B cell (primary cell): ENCODE measurements around the gene CTRL. TPM values are rescaled to one million over a fixed set of nuclear protein-coding genes. Genes with fewer than 3 reads are reported as not detected.

Experiments used
- ATAC-seq: fragments of 200-7000 bp; cut with Tn5 transposase; one replicate; pipeline ENCODE4 v1.10.0; 2021; ENCODE audit warnings: low read depth, mild to moderate bottlenecking, moderate number of reproducible peaks, moderate library complexity
- CTCF ChIA-PET: fragments of 350-600 bp; sonication (Branson Sonifier 250); formaldehyde crosslinking; loops from one replicate; lab custom pipeline; 2021; ENCODE audit warnings: antibody characterized with exemption, inconsistent platforms; lab: Charles Lee
- POLR2A ChIA-PET: fragments of 350-600 bp; sonication (Branson Sonifier 250); formaldehyde crosslinking; loops from one replicate; lab custom pipeline; 2021; ENCODE audit warnings: antibody characterized with exemption; lab: Charles Lee
- DNase-seq: peaks from one replicate; pipeline ENCODE4 v3.0.0; 2013
- H2AFZ ChIP-seq: 2 replicates; pipeline ENCODE4 v1.6.1; 2012; ENCODE audit warnings: mild to moderate bottlenecking, low read depth, low read length; ENCODE audit not compliant: insufficient read depth, poor library complexity, severe bottlenecking
- H3K27ac ChIP-seq, 2 donors: 1 replicate in 1 of 2; 2 replicates in 1 of 2; pipeline ENCODE4 v1.5.1; 2012 to 2013; ENCODE audit warnings: low read length in 2 of 2, mild to moderate bottlenecking in 2 of 2, moderate library complexity in 1 of 2
- H3K27me3 ChIP-seq, 4 experiments: fragments of 200-600 bp in 1 of 4; sonication (generic) in 1 of 4; replicated peaks in 1 of 4; 1 replicate in 2 of 4; 2 replicates in 2 of 4; pipeline versions ENCODE4 v1.6.1 to v1.7.0; 2013 to 2016; ENCODE audit warnings: low read length in 3 of 4, mild to moderate bottlenecking in 2 of 4, mixed read lengths in 1 of 4, moderate library complexity in 1 of 4; ENCODE audit not compliant: insufficient read depth in 4 of 4, control insufficient read depth in 3 of 4; ENCODE audit errors: control extremely low read depth in 1 of 4
- H3K36me3 ChIP-seq, 2 experiments: replicated peaks in 1 of 2; 1 replicate in 1 of 2; 2 replicates in 1 of 2; pipeline versions ENCODE4 v1.6.1 to v1.7.1; 2013; ENCODE audit warnings: low read length in 1 of 2; ENCODE audit not compliant: insufficient read depth in 2 of 2, control insufficient read depth in 1 of 2; ENCODE audit errors: control extremely low read depth in 1 of 2, extremely low read depth in 1 of 2
- H3K4me1 ChIP-seq, 2 donors: fragments of 200-600 bp in 1 of 2; sonication (generic) in 1 of 2; 1 replicate in 1 of 2; 2 replicates in 1 of 2; pipeline versions ENCODE4 v1.5.1 to v1.6.1; 2013 to 2017; ENCODE audit warnings: low read length in 2 of 2; ENCODE audit not compliant: control insufficient read depth in 2 of 2, insufficient read depth in 2 of 2
- H3K4me2 ChIP-seq: replicated peaks from 2 replicates; pipeline ENCODE3; 2012; ENCODE audit warnings: mild to moderate bottlenecking, low read depth, low read length; ENCODE audit not compliant: poor library complexity, severe bottlenecking
- H3K4me3 ChIP-seq, 5 experiments: fragments of 200-600 bp in 1 of 5; sonication (generic) in 1 of 5; 1 replicate in 3 of 5; 2 replicates in 2 of 5; pipeline versions ENCODE4 v1.5.1 to v1.7.0; 2011 to 2016; ENCODE audit warnings: low read length in 4 of 5, mild to moderate bottlenecking in 4 of 5, low read depth in 2 of 5, control low read depth in 1 of 5, moderate library complexity in 1 of 5; ENCODE audit not compliant: insufficient read depth in 1 of 5; ENCODE audit errors: control extremely low read depth in 1 of 5, extremely low read depth in 1 of 5
- H3K79me2 ChIP-seq: fragments of 200-600 bp; sonication (generic); one replicate; pipeline ENCODE4 v1.6.0; 2016; ENCODE audit warnings: low read length; ENCODE audit not compliant: control insufficient read depth, insufficient read depth
- H3K9ac ChIP-seq: fragments of 200-600 bp; sonication (generic); 2 replicates; pipeline ENCODE4 v1.6.1; 2017; ENCODE audit warnings: mild to moderate bottlenecking, low read length, moderate library complexity
- H3K9me3 ChIP-seq, 3 donors: one replicate each; pipeline versions ENCODE4 v1.6.1 to v1.7.1; 2013; ENCODE audit warnings: low read length in 2 of 3; ENCODE audit not compliant: control insufficient read depth in 2 of 3, insufficient read depth in 1 of 3; ENCODE audit errors: control extremely low read depth in 1 of 3
- H4K20me1 ChIP-seq: 2 replicates; pipeline ENCODE4 v1.6.0; 2012; ENCODE audit warnings: mild to moderate bottlenecking, low read length; ENCODE audit not compliant: insufficient read depth, control insufficient read depth, poor library complexity, severe bottlenecking
- H3K27ac Mint-ChIP-seq: one replicate; pipeline ENCODE4 v1.8.0; 2021; ENCODE audit warnings: mixed read lengths
- H3K27me3 Mint-ChIP-seq: one replicate; pipeline ENCODE4 v1.8.0; 2021; ENCODE audit warnings: mixed read lengths
- H3K4me1 Mint-ChIP-seq: one replicate; pipeline ENCODE4 v1.8.0; 2021; ENCODE audit warnings: mixed read lengths
- H3K4me3 Mint-ChIP-seq: one replicate; pipeline ENCODE4 v1.8.0; 2021; ENCODE audit warnings: mixed read lengths
- H3K9me3 Mint-ChIP-seq: one replicate; pipeline ENCODE4 v1.8.0; 2022; ENCODE audit warnings: mixed read lengths; ENCODE audit not compliant: insufficient read depth
- EZH2 ChIP-seq: IDR thresholded peaks from 2 replicates; pipeline ENCODE4 v1.6.1; 2012; ENCODE audit warnings: borderline replicate concordance, low read depth, mild to moderate bottlenecking, moderate library complexity, low read length; ENCODE audit not compliant: insufficient read depth, poor library complexity, severe bottlenecking
- WGBS: methylation state at CpG from one replicate; pipeline ENCODE4 v1.1.5; 2013; ENCODE audit warnings: missing lambda C conversion rate; ENCODE audit not compliant: insufficient coverage; 5-methylcytosine and 5-hydroxymethylcytosine counted together
- intact Hi-C: fragments of 100-400 bp; cut with micrococcal nuclease; formaldehyde crosslinking; loops from one replicate; pipeline ENCODE4 v1.10.0; 2022
- polyA plus RNA-seq: library from polyadenylated mRNA; depleted of rRNA; stranded (reverse); fragments of >200 nt; gene quantifications from 2 replicates; pipeline ENCODE4 v1.2.3, GENCODE V29; 2012
- total RNA-seq, 2 donors: library from RNA; stranded (reverse); fragments of 120-200 nt in 1 of 2; gene quantifications; 1 replicate in 1 of 2; 2 replicates in 1 of 2; pipeline versions ENCODE4 v1.2.3 to v1.2.4, GENCODE V29; 2013 to 2022
- TF ChIP-seq, protein P1 (sequence below): fragments of 200-600 bp; IDR thresholded peaks from one replicate; pipeline ENCODE4 v1.8.0; 2022; ENCODE audit warnings: antibody characterized with exemption, mild to moderate bottlenecking

CTRL gene
- total and polyA plus RNA-seq, 2 donors (not counting 1 experiment from before 2014, with no cell fraction given), result 5.8 to 19.0 TPM

DNA sequence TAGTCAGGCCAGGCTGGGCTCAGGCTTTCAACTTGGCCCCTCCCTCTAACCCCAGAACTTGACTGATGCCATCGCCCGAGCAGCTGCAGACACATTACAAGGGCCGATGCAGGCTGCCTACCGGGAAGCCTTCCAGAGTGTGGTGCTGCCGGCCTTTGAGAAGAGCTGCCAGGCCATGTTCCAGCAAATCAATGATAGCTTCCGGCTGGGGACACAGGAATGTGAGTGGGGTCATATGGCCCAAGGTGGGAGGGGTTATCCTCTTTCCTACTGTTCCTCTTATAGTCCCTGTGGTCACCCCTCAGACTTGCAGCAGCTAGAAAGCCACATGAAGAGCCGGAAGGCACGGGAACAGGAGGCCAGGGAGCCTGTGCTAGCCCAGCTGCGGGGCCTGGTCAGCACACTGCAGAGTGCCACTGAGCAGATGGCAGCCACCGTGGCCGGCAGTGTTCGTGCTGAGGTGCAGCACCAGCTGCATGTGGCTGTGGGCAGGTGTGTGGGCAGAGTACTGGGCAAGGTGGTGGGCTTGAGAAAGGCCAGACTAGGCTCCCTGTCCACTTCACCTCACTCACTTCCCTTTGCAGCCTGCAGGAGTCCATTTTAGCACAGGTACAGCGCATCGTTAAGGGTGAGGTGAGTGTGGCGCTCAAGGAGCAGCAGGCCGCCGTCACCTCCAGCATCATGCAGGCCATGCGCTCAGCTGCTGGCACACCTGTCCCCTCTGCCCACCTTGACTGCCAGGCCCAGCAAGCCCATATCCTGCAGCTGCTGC is 49.1 kb downstream of the CTRL start:
- Mint-ChIP-seq H3K9me3 (no peaks in the 10 kb centered on the region), H3K4me3 (no peak overlapping the region), H3K27ac (no peak overlapping the region), H3K27me3 (no peaks in the 10 kb centered on the region), H3K4me1 (no peaks in the 10 kb centered on the region)
- Histone ChIP-seq H3K27ac (no peak overlapping the region), H3K9ac (no peak overlapping the region), H3K27me3 (no peaks in the 10 kb centered on the region), H3K4me3 (no peak overlapping the region), H4K20me1 (no peaks in the 10 kb centered on the region), H3K9me3 (no peaks in the 10 kb centered on the region), H3K36me3 (peaks cover 0 to 81% of the 10 kb centered on the region in 2 experiments), H3K4me1 (no peaks in the 10 kb centered on the region), H3K79me2 (peaks cover 6% of the 10 kb centered on the region), H2AFZ (no peak overlapping the region), H3K4me2 (no peak overlapping the region)
- no peak for TF ChIP-seq EZH2
- TF ChIP-seq, protein P1, sequence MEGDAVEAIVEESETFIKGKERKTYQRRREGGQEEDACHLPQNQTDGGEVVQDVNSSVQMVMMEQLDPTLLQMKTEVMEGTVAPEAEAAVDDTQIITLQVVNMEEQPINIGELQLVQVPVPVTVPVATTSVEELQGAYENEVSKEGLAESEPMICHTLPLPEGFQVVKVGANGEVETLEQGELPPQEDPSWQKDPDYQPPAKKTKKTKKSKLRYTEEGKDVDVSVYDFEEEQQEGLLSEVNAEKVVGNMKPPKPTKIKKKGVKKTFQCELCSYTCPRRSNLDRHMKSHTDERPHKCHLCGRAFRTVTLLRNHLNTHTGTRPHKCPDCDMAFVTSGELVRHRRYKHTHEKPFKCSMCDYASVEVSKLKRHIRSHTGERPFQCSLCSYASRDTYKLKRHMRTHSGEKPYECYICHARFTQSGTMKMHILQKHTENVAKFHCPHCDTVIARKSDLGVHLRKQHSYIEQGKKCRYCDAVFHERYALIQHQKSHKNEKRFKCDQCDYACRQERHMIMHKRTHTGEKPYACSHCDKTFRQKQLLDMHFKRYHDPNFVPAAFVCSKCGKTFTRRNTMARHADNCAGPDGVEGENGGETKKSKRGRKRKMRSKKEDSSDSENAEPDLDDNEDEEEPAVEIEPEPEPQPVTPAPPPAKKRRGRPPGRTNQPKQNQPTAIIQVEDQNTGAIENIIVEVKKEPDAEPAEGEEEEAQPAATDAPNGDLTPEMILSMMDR, result no peak
- ChIA-PET POLR2A (interaction anchor here (1.6 kb wide), 1 partner anchor 158 kb away, joined by 12 read pairs; no protein-coding TSS in a partner anchor), CTCF (interaction anchor here (0.6 to 9.3 kb wide), 35 partner anchors 8 to 345 kb away, joined by 3 to 151 read pairs (median 8); partner anchors contain the start of genes NUTF2, PSKH1 and PSMB10)
- intact Hi-C loops, result loop anchor here (1.0 kb wide), 4 partner anchors 46 to 347 kb away; no protein-coding TSS in a partner anchor
- no peak for ATAC-seq
- WGBS, result 97% methylated on average over 16 of the region's 18 CpGs
- no peak for DNase-seq

DNA sequence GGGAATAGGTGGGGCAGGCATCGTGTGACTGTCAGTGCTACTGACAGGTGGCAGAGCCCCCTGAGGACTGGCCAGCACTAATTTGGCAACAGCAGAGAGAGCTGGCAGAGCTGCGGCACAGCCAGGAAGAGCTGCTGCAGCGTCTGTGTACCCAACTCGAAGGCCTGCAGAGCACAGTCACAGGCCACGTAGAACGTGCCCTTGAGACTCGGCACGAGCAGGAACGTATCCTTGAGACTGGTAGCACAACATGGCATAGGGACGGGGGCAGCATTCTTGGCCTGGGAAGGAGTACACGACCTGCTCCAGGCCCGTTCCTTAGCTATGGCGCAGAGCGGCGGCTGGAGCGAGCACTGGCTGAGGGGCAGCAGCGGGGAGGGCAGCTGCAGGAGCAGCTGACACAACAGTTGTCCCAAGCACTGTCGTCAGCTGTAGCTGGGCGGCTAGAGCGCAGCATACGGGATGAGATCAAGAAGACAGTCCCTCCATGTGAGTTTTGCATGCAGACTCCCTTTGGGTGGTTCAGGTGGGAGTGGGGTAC is 50.0 kb downstream of the CTRL start:
- H3K9ac ChIP-seq, result no peak overlapping the region
- H2AFZ ChIP-seq, result no peak overlapping the region
- TF ChIP-seq, protein P1, result no peak
- TF ChIP-seq EZH2, result no peak
- ChIA-PET POLR2A (interaction anchor here (0.5 kb wide), 1 partner anchor 15 kb away, joined by 3 read pairs; no protein-coding TSS in a partner anchor), CTCF (interaction anchor here (0.5 to 9.3 kb wide), 16 partner anchors 12 to 346 kb away, joined by 3 to 151 read pairs (median 4); no protein-coding TSS in a partner anchor)
- Mint-ChIP-seq H3K4me3 (no peak overlapping the region), H3K27me3 (no peaks in the 10 kb centered on the region), H3K27ac (no peak overlapping the region), H3K4me1 (no peaks in the 10 kb centered on the region), H3K9me3 (no peaks in the 10 kb centered on the region)
- peaks cover 6% of the 10 kb centered on the region for H3K79me2 ChIP-seq
- 96% methylated on average over 19 of the region's 21 CpGs for WGBS
- H3K9me3 ChIP-seq, result no peaks in the 10 kb centered on the region
- peaks cover under 1% of the 10 kb centered on the region for H4K20me1 ChIP-seq
- no peak overlapping the region for H3K27ac ChIP-seq
- ATAC-seq, result no peak
- H3K4me3 ChIP-seq, result no peak overlapping the region
- no peaks in the 10 kb centered on the region for H3K4me1 ChIP-seq
- no peak overlapping the region for H3K4me2 ChIP-seq
- H3K27me3 ChIP-seq, result no peaks in the 10 kb centered on the region
- peaks cover 0 to 88% of the 10 kb centered on the region in 2 experiments for H3K36me3 ChIP-seq
- no peak for DNase-seq
- intact Hi-C loops, result no loop called here
